HK-2 (cell line): Measurements from ENCODE around the gene TYROBP.
A peak's percentile ranks its signal among the peaks of the same experiment; 100 is the strongest.
"Not testable (repeated sequence)": the region's sequence is repeated elsewhere in the genome, so short reads cannot be mapped to it uniquely, and the experiment has no call there.

Source experiments
- DNase-seq: peaks from one replicate; pipeline ENCODE4 v3.0.0-alpha.2; 2018; ENCODE audit not compliant: unreplicated experiment

Gene TYROBP

DNA sequence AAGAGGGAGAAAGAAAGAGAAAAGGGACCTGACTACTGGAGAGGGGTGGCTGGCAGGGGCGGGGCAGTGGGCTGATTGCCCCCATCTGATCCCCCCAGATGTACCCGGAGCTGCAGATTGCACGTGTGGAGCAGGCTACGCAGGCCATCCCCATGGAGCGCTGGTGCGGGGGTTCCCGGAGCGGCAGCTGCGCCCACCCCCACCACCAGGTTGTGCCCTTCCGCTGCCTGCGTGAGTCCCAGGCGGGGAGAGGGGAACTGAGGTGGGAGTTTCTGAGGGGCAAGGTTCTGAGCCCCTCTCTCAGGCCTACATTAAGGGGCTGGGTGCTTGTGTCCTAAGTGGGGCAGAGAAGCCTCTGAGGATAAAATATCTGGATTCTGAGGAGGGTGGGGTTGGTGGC, 37.3 kb downstream of the TYROBP start:
- no peak for DNase-seq

DNA sequence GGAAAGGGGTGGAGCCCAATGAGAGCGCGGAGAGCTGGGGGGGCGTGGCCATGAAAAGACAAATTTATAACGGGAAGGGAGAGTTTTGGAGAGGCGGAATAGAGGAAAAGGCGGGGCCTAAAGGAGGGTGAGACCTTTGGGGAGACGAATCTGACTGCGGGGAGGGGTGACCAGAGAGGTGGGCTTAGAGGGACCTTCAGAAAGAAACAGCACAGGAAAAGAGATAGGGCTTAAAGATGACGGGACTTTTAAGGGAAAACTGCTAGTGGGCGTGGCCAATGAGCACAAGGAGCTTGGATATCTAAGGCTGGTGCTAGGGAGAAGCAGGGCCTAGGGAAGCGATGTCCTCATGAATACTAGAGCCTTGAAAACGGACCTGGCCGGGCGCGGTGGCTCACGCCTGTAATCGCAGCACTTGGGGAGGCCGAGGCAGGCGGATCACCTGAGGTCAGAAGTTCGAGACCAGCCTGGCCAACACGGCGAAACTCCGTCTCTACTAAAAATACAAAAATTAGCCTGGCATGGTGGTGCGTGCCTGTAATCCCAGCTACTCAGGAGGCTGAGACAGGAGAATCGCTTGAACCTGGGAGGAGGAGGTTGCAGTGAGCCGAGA, 37.9 kb downstream of the TYROBP start:
- not testable (repeated sequence) for DNase-seq

DNA sequence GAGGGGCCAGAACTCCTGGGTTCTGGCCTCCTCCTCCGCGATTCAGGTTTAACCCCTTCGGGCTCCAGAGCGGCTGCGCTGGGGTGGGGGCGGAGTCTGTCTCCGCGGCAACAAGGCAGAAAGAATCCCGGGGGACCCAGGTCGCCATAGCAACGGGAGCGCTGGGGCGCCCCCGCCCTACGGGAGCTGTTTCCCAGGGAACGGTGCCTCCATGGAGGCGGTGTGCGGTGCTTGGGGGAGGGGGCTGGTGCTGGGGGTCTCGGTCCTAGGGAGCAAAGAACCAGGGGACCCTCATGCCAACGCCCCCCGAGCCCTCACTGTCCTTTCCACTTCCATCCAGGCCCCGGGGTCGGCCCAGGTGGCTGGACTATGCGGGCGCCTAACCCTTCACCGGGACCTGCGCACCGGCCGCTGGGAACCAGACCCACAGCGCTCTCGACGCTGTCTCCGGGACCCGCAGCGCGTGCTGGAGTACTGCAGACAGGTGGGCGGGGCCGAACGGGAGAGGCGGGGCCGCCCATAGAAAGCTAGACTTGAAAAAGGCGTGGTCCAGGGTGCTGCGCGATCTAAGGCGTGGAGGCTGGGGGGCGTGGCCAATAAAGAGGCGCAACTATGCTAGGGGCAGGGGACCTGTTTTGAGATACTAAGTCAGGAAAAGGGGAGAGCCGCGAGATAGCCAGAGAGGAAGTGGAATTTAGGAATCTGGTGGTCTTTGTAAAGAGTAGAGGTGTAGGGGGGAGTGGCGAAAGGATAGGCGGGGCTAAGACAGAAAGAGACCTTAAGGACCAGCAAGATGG, 38.6 kb downstream of the TYROBP start:
- peak; percentile 58 for DNase-seq

DNA sequence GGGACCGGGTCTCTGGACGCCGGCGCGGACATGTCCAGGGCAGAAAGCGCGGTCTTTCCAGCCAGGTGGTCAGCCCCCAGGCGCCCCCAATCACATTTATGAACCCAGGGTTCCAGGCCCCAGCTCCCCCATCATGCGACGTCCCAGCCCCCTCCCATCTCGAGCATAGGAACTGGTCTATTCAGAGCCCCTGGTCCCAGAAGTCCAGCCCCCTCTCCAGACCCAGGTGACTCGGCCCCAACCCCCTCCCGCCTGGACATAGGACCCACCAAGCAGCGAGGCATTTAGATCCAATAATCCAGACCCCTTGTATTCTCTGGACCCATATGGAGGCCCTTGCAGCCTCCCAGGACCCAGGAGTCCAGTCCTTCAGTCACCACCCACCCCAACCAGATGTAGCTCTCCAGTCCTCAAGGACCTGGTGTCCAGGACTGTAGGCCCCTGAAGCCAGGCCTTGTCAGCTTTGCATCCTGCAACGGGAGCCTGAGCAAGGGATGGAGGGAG, 39.2 kb downstream of the TYROBP start:
- DNase-seq: no peak

DNA sequence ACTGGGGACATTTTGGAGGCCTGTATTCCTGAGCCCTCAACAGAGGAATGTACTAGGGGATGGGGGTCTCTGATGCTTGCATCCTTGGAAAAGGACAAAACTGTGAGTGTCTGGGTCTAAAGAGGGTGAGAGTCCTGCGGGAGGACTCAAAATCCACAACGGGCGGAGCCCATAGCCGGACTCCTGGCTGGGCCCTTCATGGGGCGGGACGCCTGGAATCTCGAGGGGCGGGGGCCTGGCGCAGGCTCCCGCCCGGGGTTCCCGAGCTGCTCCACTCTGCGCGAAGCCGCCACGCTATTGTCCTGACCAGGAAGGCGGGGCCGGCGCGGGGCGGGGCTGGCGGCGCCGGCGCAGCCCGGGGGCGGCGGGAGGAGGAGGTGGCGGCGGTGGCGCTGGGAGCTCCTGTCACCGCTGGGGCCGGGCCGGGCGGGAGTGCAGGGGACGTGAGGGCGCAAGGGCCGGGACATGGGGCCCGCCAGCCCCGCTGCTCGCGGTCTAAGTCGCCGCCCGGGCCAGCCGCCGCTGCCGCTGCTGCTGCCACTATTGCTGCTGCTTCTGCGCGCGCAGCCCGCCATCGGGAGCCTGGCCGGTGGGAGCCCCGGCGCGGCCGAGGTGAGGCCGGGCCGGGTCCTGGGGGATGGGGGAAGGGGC, 39.8 kb downstream of the TYROBP start, which contains the start of gene APLP1:
APLP1 (plus strand) TSS at position 403 of the 651 bp plus-strand sequence; CDS start at position 466, 63 bp downstream.
- DNase-seq: peak; percentile 66

DNA sequence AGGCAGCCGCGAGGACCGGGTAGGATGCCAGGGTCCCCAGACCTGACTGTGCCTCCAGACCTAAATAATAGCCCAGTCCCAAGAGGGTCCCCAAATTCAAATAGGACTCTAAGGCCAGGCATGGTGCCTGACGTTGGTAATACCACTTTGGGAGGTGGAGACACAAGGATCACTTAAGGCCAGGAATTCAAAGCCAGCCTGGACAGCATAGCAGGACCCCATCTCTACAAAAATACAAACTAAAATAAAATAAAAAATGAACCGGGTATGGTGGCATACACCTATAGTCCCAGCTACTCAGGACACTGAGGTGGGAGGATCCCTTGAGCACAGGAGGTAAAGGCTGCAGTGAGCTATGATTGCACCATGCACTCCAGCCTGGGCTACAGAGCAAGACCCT, 45.1 kb downstream of the TYROBP start:
- no peak for DNase-seq

DNA sequence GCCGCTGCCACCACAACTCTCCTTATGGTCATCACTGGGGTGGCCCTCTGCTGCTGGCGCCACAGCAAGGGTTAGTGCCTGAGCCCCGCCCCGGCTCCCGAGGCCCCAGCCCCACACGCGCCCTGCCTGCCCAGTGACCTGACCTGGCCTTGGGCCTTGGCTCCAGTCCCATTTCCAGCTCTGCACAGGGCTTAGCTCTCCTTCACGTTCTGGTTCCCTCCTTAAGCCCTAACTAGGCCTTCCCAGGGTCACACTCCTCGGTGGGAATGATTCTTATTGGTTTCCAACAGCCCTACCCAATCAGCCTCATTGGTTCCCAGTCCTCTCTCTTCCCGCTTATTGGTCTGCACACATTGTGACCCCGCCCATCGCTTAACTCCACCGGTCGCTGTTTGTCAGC, 45.6 kb downstream of the TYROBP start:
- no peak for DNase-seq

DNA sequence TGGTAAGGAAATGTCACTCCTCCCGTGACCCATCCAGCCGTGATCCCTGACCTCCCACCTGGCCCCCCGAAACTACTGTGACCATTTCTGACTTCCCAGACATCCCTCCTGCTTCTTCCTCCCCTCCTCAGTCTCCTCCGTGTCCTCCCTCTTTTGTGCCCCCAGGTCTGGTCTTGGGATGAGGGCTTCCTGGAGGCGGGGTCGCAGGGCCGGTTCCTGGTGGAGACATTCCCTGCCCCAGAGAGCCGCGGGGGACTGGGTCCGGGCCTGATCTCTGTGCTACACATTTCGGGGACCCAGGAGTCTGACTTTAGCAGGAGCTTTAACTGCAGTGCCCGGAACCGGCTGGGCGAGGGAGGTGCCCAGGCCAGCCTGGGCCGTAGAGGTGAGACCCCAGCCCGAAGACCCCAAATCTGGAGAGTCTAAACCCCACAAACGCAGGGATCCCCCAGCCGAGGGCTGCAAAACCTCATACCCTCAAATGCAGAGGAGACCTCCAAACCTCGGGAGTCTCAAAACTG, 46.4 kb downstream of the TYROBP start:
- DNase-seq: no peak

DNA sequence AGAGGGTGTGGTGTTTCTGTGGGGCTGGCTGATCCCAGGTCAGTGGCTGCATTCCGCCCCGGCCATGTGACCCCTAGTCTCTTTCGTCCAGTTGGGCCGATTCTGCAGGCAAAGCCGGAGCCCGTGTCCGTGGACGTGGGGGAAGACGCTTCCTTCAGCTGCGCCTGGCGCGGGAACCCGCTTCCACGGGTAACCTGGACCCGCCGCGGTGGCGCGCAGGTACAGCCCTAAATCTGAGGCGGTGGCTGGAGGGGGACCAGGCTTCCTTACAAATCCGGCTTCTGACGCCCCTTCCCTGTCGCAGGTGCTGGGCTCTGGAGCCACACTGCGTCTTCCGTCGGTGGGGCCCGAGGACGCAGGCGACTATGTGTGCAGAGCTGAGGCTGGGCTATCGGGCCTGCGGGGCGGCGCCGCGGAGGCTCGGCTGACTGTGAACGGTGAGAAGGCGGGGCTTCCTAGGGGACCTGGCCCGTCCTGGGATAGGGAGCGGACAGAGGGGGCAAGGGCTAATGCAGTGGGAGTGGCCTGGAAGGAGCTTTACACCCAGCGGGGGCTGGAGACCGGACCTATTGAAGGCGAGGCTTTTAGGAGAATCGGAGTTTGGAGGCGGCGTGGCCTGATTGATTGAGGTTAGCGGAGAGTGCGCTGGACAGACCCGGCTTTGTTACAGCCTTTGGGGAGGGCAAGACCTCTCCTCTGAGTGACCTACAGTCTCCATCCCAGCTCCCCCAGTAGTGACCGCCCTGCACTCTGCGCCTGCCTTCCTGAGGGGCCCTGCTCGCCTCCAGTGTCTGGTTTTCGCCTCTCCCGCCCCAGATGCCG, 47.1 kb downstream of the TYROBP start:
- no peak for DNase-seq

DNA sequence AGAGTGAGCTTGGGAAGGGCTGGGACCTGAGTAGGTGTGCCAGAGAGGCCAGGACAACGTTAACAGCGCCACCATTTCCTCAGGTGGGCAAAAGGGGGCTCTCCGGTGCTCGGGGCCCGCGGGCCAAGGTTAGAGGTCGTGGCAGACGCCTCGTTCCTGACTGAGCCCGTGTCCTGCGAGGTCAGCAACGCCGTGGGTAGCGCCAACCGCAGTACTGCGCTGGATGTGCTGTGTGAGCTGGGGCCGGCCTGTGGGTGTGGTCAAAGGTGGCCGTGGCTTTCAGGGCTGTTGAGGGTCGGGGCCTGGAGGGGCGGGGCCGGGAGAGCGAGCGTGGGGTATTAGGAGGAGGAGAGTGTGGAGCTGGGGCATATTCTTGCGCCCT, 47.7 kb downstream of the TYROBP start:
- DNase-seq: no peak

DNA sequence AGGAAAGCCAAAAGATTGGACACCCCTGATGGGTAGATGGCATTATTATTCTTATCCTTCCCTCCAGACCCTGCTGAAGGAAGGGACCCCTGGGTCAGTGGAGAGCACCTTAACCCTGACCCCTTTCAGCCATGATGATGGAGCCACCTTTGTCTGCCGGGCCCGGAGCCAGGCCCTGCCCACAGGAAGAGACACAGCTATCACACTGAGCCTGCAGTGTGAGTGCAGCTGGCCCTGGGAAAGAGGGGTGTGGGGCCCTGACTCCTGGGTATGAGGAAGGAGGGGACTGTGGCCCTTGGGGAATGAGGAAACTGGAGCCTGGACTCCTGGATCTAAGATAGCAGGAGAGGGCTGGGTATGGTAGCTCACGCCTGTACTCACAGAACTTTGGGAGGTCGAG, 48.7 kb downstream of the TYROBP start:
- DNase-seq: no peak

DNA sequence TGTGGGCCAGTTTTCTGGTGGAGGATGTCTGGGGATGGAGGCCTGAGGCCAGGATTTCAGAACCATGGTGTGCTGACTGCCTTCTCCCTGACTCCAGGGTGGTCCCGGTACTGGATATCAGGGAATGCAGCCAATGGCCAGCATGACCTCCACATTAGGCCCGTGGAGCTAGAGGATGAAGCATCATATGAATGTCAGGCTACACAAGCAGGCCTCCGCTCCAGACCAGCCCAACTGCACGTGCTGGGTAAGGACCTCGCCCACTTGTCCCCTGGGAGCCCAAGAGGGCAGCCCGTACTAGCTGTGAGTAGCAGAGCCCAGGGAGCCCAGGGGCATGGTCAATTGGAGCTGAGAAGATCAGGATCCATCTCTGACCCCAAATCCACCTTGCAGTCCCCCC, 49.8 kb downstream of the TYROBP start:
- no peak for DNase-seq

DNA sequence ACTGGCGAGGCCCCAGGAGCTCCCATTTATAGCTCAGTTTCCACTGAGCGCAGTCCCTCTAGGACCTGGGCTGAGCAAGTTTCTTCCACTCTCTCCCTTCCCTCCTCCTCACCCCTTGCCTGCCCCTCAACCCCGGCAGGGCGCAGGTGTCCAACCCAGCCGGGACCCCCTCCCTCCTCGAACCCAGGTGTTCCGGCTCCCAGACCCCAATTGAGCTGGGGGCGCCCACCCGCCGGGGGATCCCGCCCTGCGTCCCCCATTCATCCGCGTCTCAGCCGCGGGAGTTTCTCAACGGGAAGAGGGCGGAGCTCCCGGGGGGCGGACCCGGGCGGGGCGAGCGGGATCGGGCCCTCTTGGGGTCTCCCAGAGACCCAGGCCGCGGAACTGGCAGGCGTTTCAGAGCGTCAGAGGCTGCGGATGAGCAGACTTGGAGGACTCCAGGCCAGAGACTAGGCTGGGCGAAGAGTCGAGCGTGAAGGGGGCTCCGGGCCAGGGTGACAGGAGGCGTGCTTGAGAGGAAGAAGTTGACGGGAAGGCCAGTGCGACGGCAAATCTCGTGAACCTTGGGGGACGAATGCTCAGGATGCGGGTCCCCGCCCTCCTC, 51.4 kb downstream of the TYROBP start, which contains the start of gene KIRREL2:
KIRREL2 (plus strand) TSS at position 366 of the 604 bp plus-strand sequence; CDS start at position 575, 209 bp downstream.
- no peak for DNase-seq
